Frontal cortex (tissue), 4 donors: Measurements from ENCODE around the gene C6orf163. TPM values are rescaled to one million over a fixed set of nuclear protein-coding genes. Genes with fewer than 3 reads are reported as not detected.
"Not testable (repeated sequence)": the region's sequence is repeated elsewhere in the genome, so short reads cannot be mapped to it uniquely, and the experiment has no call there.

Source experiments
- DNase-seq, 2 donors: peaks; one replicate each; pipeline ENCODE4 v3.0.0; 2012; ENCODE audit warnings: low spot score in 2 of 2
- FAIRE-seq: peaks from 2 replicates; lab custom pipeline; 2012; peaks lifted over from hg19 to GRCh38; lab: Jason Lieb, UNC
- total RNA-seq: library from RNA; depleted of rRNA; stranded (reverse); fragments of >200 nt; gene quantifications from one replicate; pipeline ENCODE4 v1.2.3, GENCODE V29; 2014
- donor health status: control.
- donor health status: control.
- donor health status: control.

Gene C6orf163
- total RNA-seq = 4.9 TPM

GRCh38 chr6:87344731-87345130 is at the start of gene C6orf163:
Gene C6orf163 (plus strand): TSS chr6:87344813. CDS start chr6:87345100, 287 bp downstream.
- FAIRE-seq (no peak), DNase-seq (no peak)

- FAIRE-seq (no peak), DNase-seq (no peak)
Measured at GRCh38 chr6:87297119-87297518, 47.5 kb upstream of the C6orf163 start.

GRCh38 chr6:87301277-87301676 is 43.3 kb upstream of the C6orf163 start:
- DNase-seq, FAIRE-seq: not testable (repeated sequence)

GRCh38 chr6:87308970-87309369 is 35.6 kb upstream of the C6orf163 start:
- DNase-seq = no peak
- no peak for FAIRE-seq

GRCh38 chr6:87312860-87313259 is 31.8 kb upstream of the C6orf163 start:
- FAIRE-seq (no peak), DNase-seq (no peak)

- DNase-seq (no peak), FAIRE-seq (no peak)
Measured at GRCh38 chr6:87315071-87315470, 29.5 kb upstream of the C6orf163 start.

- FAIRE-seq = no peak
Measured at GRCh38 chr6:87319271-87319987, 25.2 kb upstream of the C6orf163 start.

GRCh38 chr6:87322304-87323212 is 22.1 kb upstream of the C6orf163 start, which contains the start of gene SMIM8:
Gene SMIM8 (plus strand): TSS chr6:87322588. CDS start chr6:87337032, 14,444 bp downstream.
- peak; percentile 77 to 88 for DNase-seq

More at GRCh38 chr6:87319271-87319987, 25.2 kb upstream of the C6orf163 start:
- no peak for DNase-seq

GRCh38 chr6:87323880-87324279 is 20.7 kb upstream of the C6orf163 start:
- not testable (repeated sequence) for DNase-seq, FAIRE-seq

More at GRCh38 chr6:87322304-87323212, 22.1 kb upstream of the C6orf163 start, which contains the start of gene SMIM8:
- no peak for FAIRE-seq

GRCh38 chr6:87330961-87331360 is 13.7 kb upstream of the C6orf163 start:
- no peak for FAIRE-seq

GRCh38 chr6:87333033-87333432 is 11.6 kb upstream of the C6orf163 start:
- FAIRE-seq (no peak), DNase-seq (no peak)

More at GRCh38 chr6:87330961-87331360, 13.7 kb upstream of the C6orf163 start:
- no peak for DNase-seq

GRCh38 chr6:87333591-87334181 is 10.9 kb upstream of the C6orf163 start:
- FAIRE-seq (no peak), DNase-seq (no peak)

- no peak for FAIRE-seq
Measured at GRCh38 chr6:87334683-87335082, 9.9 kb upstream of the C6orf163 start.

GRCh38 chr6:87336367-87336766 is 8.2 kb upstream of the C6orf163 start:
- FAIRE-seq = no peak
- no peak for DNase-seq

More at GRCh38 chr6:87334683-87335082, 9.9 kb upstream of the C6orf163 start:
- DNase-seq = no peak

GRCh38 chr6:87340230-87340629 is 4.4 kb upstream of the C6orf163 start:
- no peak for FAIRE-seq
- no peak for DNase-seq

- no peak for FAIRE-seq
- DNase-seq = no peak
Measured at GRCh38 chr6:87341158-87341557, 3.5 kb upstream of the C6orf163 start.

- no peak for FAIRE-seq
- DNase-seq = no peak
Measured at GRCh38 chr6:87341899-87342298, 2.7 kb upstream of the C6orf163 start.

GRCh38 chr6:87342829-87343228 is 1.8 kb upstream of the C6orf163 start:
- FAIRE-seq = no peak

GRCh38 chr6:87346700-87347099 is 2.1 kb downstream of the C6orf163 start:
- no peak for DNase-seq
- no peak for FAIRE-seq

More at GRCh38 chr6:87342829-87343228, 1.8 kb upstream of the C6orf163 start:
- no peak for DNase-seq

GRCh38 chr6:87349896-87350295 is 5.3 kb downstream of the C6orf163 start:
- DNase-seq (no peak), FAIRE-seq (no peak)
